NCI-H69 (cell line): ENCODE measurements around the gene COIL.
"Not testable (repeated sequence)": the region's sequence is repeated elsewhere in the genome, so short reads cannot be mapped to it uniquely, and the experiment has no call there.

Experiments used
- DNase-seq: peaks from one replicate; lab custom pipeline; 2025; lab: John Stamatoyannopoulos, UW

COIL gene, protein sequence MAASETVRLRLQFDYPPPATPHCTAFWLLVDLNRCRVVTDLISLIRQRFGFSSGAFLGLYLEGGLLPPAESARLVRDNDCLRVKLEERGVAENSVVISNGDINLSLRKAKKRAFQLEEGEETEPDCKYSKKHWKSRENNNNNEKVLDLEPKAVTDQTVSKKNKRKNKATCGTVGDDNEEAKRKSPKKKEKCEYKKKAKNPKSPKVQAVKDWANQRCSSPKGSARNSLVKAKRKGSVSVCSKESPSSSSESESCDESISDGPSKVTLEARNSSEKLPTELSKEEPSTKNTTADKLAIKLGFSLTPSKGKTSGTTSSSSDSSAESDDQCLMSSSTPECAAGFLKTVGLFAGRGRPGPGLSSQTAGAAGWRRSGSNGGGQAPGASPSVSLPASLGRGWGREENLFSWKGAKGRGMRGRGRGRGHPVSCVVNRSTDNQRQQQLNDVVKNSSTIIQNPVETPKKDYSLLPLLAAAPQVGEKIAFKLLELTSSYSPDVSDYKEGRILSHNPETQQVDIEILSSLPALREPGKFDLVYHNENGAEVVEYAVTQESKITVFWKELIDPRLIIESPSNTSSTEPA

GRCh38 chr17:56960596-56961538, at the start of gene COIL:
COIL (minus strand) TSS chr17:56961050; CDS start chr17:56961019, 31 bp downstream.
- peak; percentile 98 for DNase-seq

DNA sequence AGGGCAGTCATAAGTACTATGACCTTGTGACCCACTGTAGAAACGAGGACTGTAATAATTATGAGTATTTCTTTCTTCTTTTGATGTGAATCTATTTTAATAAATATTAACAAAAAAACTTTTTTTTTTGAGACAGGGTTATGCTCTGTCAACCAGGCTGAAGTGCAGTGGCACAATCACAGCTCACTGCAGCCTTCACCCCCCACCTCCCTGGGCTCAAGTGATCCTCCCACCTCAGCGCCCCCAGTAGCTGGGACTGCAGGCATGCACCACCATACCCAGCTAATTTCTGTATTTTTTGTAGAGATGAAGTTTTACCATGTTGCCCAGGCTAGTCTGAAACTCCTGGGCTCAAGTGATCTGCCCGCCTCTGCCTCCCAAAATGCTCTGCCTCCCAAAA, 49.6 kb upstream of the COIL start:
- DNase-seq = no peak

DNA sequence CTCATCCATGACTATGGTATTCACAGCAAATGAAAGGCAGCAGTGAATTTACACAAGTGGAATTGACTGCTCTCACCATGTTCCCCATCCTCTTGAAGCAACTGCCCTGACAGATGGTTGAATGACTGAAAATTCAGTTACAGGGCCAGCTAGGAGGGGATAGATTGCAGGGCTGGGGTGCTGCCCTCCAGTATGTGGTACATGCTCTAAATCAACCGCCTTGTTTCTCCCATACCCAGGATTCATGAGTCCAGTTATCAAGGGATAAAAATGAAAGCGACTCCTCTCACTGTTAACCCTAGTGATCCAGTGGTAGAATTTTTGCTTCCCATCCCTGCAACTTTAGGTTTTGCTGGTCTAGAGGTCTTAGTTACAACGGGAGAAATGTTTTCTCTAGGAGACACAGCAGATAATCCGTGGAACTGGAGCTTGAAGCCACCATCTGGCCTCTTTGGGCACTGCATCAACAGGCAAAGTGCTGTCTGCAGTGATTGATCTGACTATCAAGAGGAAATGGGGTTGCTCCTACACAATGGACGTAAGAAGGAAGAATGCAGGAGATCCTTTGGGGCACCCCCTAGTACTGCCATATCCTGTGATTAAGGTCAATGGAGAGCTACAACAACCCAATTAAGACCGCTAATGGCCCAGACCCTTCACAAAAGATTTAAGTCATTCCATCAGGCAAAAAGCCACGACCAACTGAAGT, 49.0 kb upstream of the COIL start:
- peak; percentile 84 for DNase-seq

DNA sequence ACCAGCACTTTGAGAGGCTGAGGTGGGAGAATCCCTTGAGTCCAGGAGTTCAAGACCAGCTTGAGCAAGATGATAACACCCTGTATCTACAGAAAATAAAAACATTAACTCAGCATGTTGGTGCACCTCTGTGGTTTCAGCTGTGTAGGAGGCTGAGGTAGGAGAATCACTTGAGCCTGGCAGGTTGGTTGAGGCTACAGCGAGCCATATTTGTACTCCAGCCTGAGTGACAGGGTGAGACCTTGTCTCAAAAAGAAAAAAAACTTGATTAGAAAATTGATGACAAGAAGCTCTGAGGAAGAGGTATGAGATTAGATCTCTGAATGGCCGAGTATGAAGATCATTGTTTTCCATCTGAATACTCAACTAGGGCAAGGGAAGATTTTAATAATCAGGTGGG, 48.1 kb upstream of the COIL start:
- no peak for DNase-seq

- no peak for DNase-seq
Measured at GRCh38 chr17:57006040-57006439, 45.2 kb upstream of the COIL start.

DNA sequence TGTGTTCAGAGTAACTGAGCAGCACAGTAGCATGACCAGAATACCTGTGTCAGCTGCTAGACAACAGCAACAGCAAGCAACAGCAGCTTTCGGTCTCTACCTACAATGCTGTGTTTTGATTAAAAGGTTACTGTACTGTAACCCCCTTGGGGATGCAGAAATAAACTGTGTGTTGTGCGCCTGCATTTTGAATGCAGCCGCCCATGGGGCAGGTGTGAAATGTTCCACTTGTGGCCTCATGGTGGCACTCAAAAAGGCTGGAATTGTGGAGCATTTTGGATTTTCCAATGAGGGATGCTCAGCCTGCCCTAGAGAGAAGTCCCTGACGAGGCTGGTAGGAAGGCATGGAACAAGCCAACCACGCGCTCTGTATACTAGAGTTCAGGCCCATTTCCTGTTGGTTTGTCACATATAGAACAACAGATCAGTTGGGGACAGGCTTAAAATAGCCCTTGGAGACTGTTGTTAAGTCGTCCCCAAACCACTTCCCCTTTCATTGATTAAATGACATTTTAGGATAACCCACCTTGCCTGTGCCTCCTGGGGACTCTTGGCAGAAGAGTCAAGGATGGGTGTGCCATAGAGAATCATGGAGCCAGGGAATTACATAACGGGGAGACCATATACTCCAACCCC, 44.2 kb upstream of the COIL start:
- DNase-seq = peak; percentile 41

DNA sequence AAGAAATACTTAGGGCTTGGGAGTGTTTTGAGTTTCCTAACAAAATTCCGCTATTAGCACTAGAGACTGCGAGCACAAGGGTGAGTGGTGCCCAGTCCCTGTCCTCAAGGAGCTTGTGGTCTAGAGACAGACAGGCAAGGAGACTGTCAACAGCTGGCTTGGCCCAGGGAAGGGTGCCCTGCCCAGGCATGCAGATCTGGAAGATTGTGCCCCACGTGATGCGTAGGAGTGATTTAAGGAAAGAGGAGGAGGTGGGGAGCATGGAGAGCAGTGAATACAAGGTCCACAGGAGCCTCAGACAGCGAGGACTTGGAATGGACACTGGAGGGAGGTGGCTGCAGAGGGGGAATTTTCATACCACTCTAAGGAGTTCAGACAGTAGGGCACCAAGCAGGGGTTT, 42.1 kb upstream of the COIL start:
- no peak for DNase-seq

DNA sequence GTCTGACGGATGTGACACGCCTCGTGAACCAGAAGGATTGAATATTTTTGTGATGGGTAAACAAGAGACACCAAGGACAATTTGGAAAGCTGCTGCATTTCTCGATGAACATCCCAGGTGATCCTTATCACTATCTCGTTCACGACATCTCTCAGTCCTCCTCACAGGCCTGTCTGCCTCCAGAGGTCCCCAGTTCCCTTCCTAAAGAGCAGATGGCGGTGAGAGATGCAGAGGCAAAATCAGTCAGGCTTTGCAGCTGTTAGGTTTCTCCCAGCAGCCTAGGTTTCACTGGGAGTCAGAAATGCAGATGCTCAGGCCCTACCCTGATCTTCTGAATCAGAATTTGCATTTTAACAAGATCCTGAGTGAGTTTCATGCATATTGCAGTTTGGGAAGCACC, 40.7 kb upstream of the COIL start:
- no peak for DNase-seq

DNA sequence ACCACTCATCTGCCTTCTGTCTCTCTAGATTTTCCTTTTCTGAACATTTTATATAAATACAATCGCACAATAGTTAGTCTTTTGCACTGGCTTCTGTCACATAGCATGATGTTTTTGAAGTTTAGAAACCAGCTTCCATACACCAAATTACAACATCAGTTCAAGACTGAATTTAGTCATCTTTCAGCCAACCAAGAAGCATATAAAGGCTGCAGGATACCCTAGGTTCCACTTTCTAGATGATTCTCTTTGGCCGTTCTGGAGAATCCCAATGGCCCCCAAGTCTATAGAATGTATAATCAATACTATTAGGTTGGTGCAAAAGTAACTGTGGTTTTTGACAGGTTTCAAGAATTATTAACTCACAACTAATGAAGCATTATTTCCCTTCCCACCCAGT, 36.5 kb upstream of the COIL start:
- DNase-seq = no peak

DNA sequence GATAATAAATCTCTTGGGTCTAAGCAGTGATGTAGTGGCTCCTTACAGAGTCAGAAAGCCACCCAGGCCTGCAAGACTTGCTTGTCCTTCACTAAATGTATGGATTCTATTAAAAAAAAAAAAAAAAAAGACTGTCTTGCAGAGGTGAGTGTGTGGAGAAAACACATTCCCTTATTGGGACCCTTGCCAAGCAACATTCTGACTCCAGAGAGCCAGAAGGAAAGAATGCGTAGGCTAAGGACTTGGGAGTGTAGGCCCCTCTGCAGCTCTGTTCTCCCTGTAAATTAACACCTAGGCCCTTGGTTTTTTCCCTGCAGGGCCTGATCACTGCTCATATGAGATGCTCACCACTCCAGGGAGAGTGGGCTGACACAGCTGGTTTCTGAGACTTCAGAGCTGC, 34.9 kb upstream of the COIL start:
- DNase-seq = no peak

DNA sequence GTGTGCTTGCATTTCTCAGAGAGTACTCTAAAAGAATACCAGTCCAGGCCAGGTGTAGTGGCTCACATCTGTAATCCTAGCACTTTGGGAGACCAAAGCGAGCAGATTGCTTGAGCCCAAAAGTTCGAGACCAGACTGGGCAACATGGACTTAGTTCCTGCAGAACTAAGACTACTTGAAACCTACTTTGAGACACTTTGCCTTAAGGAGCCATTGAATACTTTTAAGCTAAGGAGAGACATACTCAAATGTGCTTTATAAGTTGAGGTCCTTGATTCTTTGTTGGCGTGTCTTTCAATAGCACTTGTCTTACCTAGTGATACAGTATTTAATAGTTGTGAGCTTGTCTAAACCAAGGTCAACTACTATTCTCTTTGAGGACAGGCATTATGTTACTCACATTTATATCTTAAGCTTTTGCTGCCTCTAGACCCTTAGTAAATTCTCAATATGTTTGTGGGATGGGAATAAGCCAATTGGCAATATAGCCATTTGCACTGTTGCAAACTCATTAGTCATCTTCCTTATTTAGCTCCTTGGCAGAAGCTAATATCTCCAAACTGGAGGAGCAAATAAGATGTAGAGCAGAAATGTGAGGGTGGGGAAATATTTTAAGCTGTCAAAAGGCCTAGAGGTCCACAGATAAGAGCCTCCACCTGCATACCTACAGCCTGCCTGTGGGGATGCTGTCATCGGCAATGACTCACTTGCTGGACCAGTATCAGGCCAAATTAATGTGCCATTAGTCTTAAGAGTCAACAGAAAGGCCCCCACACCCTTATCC, 33.4 kb upstream of the COIL start:
- DNase-seq = no peak

DNA sequence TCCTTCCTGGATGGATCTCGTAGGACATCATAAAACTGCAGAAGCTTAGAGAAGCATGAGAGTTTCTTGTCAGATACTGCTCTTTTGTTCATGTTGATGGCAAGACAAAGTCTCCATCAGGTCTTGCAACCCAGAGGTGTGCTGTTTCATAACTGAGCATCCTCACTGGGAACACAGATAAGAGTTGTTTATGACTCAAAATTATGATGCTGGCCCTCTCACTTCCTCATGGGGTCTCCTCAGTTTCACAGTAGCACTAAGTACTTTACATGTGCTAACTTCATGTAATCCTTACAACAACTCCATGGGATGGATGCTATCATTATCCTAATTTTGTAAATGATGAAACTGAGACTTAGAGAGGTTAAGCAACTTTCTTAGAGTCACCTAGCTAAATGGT, 31.5 kb upstream of the COIL start:
- no peak for DNase-seq

- DNase-seq = no peak
Measured at GRCh38 chr17:56988901-56989572, 28.2 kb upstream of the COIL start.

DNA sequence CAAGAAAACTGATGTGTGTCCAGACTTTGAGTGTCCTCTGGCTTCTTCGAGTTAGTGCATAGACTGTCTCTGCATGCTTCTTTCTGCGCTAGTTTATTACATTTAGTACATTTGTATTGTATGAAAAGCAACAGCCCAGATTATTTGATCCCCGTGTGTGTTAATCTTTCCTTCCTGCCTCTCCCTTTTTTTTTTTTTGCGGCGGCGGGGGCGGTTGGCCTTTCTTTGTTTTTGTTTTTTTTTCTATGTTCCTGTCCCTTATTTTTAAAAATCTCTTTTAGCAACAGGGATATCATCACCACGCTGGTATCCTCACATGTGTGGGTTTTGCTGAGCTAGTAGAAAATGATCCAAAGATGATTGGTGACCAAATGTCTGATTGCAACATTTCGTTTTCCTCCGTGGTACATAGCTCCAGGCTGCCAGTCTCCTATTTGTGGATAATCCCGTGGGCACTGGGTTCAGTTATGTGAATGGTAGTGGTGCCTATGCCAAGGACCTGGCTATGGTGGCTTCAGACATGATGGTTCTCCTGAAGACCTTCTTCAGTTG, 26.5 kb upstream of the COIL start:
- DNase-seq = no peak

DNA sequence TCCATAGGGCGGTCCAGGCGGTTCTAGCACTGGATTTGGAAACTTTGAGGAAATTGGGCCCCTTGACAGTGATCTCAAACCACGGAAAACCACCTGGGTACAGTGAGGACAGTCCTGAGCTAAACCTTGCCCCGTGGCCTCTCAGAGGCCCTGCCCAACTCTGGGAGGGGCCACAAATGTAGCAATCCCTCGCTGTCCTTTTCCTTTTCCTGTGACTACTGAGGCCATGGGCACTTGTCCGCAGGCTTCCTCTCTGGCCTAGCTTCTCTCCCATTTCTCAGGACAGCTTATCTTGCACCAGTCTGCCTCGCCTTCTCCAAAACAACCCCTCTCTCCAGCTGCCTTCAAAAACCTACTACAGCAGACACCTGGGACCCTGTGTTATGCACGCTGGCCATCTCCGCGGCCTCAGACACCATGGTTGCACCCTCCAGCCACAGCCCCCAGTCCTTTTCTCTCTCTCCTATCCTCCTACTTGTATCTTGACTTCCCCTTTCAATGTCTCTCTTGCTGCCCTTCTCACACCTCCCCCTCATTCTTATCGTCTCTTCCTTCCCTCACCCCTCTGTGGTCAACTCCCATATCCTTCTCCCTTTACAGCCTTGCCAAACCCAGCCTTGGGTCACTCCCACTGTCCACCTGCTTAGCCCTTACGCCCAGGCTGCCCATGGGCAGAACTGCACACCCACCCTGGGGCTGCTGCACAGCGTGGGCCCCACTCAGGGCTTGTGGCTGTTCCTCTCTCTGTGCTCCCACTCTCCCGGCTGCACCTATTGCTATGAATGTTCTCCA, 24.7 kb upstream of the COIL start:
- no peak for DNase-seq

DNA sequence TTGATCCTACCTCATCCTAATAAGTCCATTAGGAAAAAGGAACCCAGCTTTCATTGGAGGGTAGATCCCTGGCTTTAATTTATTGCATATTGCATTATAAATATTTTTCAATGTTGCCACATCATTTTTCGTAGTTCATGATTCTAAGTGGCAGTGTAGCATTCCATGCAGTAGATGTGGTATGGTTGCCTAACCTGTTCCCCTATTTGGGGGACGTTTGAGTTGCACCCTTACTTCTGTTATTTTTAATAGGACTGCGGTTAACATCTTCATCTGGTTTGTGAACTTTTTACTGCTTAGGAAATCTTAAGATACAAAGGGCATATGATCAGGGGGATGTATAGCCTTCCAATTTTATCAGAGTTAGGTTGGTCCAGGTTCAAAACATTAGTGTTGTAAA, 22.5 kb upstream of the COIL start:
- no peak for DNase-seq

DNA sequence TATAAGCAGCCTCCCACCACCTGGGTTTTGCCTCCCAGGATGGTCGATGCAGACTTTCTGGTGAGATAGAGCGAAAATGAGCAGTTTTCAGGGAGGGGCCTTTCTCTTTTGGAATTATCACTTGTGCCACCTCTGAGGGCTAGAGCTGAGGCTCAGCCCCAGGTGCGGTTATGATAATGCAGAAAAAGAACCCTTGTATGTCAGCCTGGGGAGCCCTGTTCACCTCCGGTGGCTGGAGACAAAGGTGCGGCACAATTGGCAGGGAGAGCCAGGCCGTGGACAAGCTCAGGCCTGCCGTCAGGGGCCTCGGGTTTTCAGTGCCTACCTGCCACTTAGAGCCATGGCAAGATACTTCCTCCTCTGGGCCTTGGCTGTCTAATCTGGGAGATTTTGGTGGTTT, 21.5 kb upstream of the COIL start:
- peak; percentile 66 for DNase-seq

GRCh38 chr17:56980526-56980925, 19.7 kb upstream of the COIL start:
- not testable (repeated sequence) for DNase-seq

DNA sequence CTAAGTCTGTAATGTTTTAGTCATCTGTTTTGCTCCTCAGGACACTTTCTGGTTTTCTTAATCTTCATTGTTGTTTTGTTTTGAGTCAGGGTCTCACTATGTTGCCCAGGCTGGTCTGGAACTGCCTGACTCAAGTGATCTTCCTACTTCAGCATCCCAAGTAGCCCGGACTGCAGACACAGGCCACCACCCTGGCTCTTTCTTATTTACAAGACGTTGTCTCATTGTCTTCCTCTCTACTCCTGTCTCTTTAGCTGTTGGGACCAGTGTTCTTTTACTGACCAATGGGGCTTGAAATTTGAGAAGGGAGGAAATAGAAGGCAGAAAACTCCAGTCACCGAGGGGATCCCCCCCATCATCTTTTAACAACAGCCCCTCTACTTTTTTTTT, 18.2 kb upstream of the COIL start:
- peak; percentile 24 for DNase-seq
